Measurements from ENCODE around the gene AOPEP.

AOPEP gene

GRCh38 chr9:94941211-94941875, 214.8 kb downstream of the AOPEP start:
- no peaks in the 10 kb centered on the region for H3K79me2 ChIP-seq (ENCODE audit: insufficient read depth, low read length)
- H3K27ac ChIP-seq (ENCODE audit: low read depth, low read length, poor library complexity, severe bottlenecking), result no peak overlapping the region
- no peak overlapping the region for H3K4me3 ChIP-seq (ENCODE audit: low read depth, low read length, poor library complexity, severe bottlenecking)

GRCh38 chr9:94944626-94945025, 218.1 kb downstream of the AOPEP start:
- Histone ChIP-seq H3K9me2 (ENCODE audit: low read depth, low read length) (no peaks in the 10 kb centered on the region), H3K9ac (ENCODE audit: low read length) (no peak overlapping the region), H3K36me3 (ENCODE audit: insufficient read depth, low read length) (peaks cover 4% of the 10 kb centered on the region; the same call in 1 of the 2 replicates), H3K27me3 (ENCODE audit: insufficient read depth, low read length) (no peaks in the 10 kb centered on the region), H3F3A (ENCODE audit: insufficient read depth, low read length) (no peaks in the 10 kb centered on the region), H3K4me1 (ENCODE audit: insufficient read depth, low read length, severe bottlenecking) (no peaks in the 10 kb centered on the region), H3K9me3 (ENCODE audit: low read length) (no peaks in the 10 kb centered on the region), H2AFZ (ENCODE audit: low read length) (no peak overlapping the region), H3K4me3 (ENCODE audit: low read depth, low read length, poor library complexity, severe bottlenecking) (no peak overlapping the region), H3K79me2 (ENCODE audit: insufficient read depth, low read length) (no peaks in the 10 kb centered on the region), H3K4me2 (ENCODE audit: low read length) (no peak overlapping the region), H3K27ac (ENCODE audit: low read depth, low read length, poor library complexity, severe bottlenecking) (no peak overlapping the region), H4K20me1 (ENCODE audit: insufficient read depth, low read length) (no peaks in the 10 kb centered on the region)
- TF ChIP-seq CTCF (IDR thresholded peaks at IDR 0.05; ENCODE audit: low read length) (no peak), EZH2 (IDR thresholded peaks at IDR 0.05; ENCODE audit: borderline replicate concordance, low read length) (no peak)

More at GRCh38 chr9:94941211-94941875, 214.8 kb downstream of the AOPEP start:
- H3K9ac ChIP-seq (ENCODE audit: low read length), result no peak overlapping the region
- H3K27me3 ChIP-seq (ENCODE audit: insufficient read depth, low read length), result no peaks in the 10 kb centered on the region
- no peak overlapping the region for H2AFZ ChIP-seq (ENCODE audit: low read length)
- no peaks in the 10 kb centered on the region for H3K9me2 ChIP-seq (ENCODE audit: low read depth, low read length)
- no peaks in the 10 kb centered on the region for H3K9me3 ChIP-seq (ENCODE audit: low read length)
- H4K20me1 ChIP-seq (ENCODE audit: insufficient read depth, low read length), result no peaks in the 10 kb centered on the region
- peaks cover 4% of the 10 kb centered on the region; the same call in 1 of the 2 replicates for H3K36me3 ChIP-seq (ENCODE audit: insufficient read depth, low read length)
- no peaks in the 10 kb centered on the region for H3K4me1 ChIP-seq (ENCODE audit: insufficient read depth, low read length, severe bottlenecking)
- TF ChIP-seq CTCF (IDR thresholded peaks at IDR 0.05; ENCODE audit: low read length), result no peak
- TF ChIP-seq EZH2 (IDR thresholded peaks at IDR 0.05; ENCODE audit: borderline replicate concordance, low read length), result no peak
- H3K4me2 ChIP-seq (ENCODE audit: low read length), result no peak overlapping the region
- no peaks in the 10 kb centered on the region for H3F3A ChIP-seq (ENCODE audit: insufficient read depth, low read length)

GRCh38 chr9:94945197-94946144, 219.0 kb downstream of the AOPEP start:
- no peaks in the 10 kb centered on the region for H3K9me3 ChIP-seq (ENCODE audit: low read length)
- H3K27ac ChIP-seq (ENCODE audit: low read depth, low read length, poor library complexity, severe bottlenecking), result no peak overlapping the region
- H3K9ac ChIP-seq (ENCODE audit: low read length), result no peak overlapping the region
- no peaks in the 10 kb centered on the region for H4K20me1 ChIP-seq (ENCODE audit: insufficient read depth, low read length)
- H3K27me3 ChIP-seq (ENCODE audit: insufficient read depth, low read length), result no peaks in the 10 kb centered on the region
- H3K9me2 ChIP-seq (ENCODE audit: low read depth, low read length), result no peaks in the 10 kb centered on the region
- H3K36me3 ChIP-seq (ENCODE audit: insufficient read depth, low read length), result peaks cover 4% of the 10 kb centered on the region; the same call in 1 of the 2 replicates
- H3K4me3 ChIP-seq (ENCODE audit: low read depth, low read length, poor library complexity, severe bottlenecking), result no peak overlapping the region
- no peaks in the 10 kb centered on the region for H3K79me2 ChIP-seq (ENCODE audit: insufficient read depth, low read length)
- H3K4me2 ChIP-seq (ENCODE audit: low read length), result no peak overlapping the region
- H2AFZ ChIP-seq (ENCODE audit: low read length), result no peak overlapping the region
- no peaks in the 10 kb centered on the region for H3F3A ChIP-seq (ENCODE audit: insufficient read depth, low read length)
- TF ChIP-seq CTCF (IDR thresholded peaks at IDR 0.05; ENCODE audit: low read length) (no peak), EZH2 (IDR thresholded peaks at IDR 0.05; ENCODE audit: borderline replicate concordance, low read length) (no peak)
- no peaks in the 10 kb centered on the region for H3K4me1 ChIP-seq (ENCODE audit: insufficient read depth, low read length, severe bottlenecking)

All from OCI-LY1 (cell line).